ENCODE results near the gene GH2.

DNA sequence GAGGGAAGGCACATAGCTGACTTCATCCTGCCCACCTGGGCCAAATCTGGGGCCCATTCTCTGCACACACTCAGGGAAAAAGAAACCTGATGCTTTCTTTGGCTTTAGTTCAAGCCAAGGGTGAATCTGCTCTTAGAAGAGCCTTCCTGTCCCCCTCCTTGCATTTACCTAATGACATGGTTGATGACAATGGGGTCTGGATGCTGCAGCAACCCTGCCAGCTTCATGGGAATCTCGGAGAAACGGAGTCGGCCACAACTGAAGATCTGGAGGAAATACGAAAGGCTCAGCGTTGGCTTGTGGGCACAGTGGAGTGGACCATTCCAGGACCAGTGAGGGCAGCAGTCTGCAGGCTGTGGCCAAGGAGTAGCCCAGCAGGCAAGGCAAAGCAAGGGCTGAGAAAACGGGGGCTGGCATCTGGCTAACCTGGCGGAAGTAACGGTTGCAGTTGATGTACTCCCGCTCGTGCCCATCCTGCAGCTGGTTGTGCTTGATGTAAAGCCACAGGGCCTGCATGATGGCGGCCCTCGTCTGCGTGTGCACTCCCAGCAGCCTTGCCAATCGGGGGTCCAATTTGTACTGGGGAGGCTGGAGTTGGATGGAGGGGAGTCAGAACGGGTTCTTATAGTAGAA lies 47.9 kb downstream of the GH2 start:
- TF ChIP-seq, protein P1, sequence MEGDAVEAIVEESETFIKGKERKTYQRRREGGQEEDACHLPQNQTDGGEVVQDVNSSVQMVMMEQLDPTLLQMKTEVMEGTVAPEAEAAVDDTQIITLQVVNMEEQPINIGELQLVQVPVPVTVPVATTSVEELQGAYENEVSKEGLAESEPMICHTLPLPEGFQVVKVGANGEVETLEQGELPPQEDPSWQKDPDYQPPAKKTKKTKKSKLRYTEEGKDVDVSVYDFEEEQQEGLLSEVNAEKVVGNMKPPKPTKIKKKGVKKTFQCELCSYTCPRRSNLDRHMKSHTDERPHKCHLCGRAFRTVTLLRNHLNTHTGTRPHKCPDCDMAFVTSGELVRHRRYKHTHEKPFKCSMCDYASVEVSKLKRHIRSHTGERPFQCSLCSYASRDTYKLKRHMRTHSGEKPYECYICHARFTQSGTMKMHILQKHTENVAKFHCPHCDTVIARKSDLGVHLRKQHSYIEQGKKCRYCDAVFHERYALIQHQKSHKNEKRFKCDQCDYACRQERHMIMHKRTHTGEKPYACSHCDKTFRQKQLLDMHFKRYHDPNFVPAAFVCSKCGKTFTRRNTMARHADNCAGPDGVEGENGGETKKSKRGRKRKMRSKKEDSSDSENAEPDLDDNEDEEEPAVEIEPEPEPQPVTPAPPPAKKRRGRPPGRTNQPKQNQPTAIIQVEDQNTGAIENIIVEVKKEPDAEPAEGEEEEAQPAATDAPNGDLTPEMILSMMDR (IDR thresholded peaks at IDR 0.05) = no peak
- TF ChIP-seq EP300 (IDR thresholded peaks at IDR 0.05) (no peak), POLR2AphosphoS5 (IDR thresholded peaks at IDR 0.05) (no peak)

Measured in sigmoid colon (tissue), 4 donors.